ENCODE results near the gene SMURF2.

Gene SMURF2

DNA sequence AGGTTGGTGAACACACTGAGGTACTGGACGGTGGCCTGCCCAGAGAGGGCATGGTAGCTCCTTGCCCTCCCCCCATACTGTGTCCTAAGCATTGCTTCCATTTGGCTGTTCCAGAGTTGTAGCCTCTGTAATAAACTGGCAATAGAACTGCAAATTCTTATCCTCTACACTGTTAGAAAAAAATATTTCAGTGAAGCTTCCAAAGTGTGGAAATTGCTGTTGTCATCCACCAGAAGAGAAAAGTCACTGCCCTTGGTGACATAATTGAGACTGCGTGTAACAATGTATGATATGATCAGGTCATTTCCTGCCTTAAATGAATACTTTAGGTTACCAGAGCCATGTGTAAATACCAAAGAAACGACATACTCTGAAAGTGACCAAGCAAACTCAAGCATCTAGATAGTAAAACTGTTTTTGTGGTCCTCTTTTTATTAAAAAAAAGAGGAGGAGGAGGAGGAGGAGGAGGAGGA is 89.4 kb downstream of the SMURF2 start:
- no peak for DNase-seq (ENCODE audit: extremely low read depth, low read depth)
- TF ChIP-seq, protein P1, sequence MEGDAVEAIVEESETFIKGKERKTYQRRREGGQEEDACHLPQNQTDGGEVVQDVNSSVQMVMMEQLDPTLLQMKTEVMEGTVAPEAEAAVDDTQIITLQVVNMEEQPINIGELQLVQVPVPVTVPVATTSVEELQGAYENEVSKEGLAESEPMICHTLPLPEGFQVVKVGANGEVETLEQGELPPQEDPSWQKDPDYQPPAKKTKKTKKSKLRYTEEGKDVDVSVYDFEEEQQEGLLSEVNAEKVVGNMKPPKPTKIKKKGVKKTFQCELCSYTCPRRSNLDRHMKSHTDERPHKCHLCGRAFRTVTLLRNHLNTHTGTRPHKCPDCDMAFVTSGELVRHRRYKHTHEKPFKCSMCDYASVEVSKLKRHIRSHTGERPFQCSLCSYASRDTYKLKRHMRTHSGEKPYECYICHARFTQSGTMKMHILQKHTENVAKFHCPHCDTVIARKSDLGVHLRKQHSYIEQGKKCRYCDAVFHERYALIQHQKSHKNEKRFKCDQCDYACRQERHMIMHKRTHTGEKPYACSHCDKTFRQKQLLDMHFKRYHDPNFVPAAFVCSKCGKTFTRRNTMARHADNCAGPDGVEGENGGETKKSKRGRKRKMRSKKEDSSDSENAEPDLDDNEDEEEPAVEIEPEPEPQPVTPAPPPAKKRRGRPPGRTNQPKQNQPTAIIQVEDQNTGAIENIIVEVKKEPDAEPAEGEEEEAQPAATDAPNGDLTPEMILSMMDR (IDR thresholded peaks at IDR 0.05; ENCODE audit: low read depth, low read length): no peak

DNA sequence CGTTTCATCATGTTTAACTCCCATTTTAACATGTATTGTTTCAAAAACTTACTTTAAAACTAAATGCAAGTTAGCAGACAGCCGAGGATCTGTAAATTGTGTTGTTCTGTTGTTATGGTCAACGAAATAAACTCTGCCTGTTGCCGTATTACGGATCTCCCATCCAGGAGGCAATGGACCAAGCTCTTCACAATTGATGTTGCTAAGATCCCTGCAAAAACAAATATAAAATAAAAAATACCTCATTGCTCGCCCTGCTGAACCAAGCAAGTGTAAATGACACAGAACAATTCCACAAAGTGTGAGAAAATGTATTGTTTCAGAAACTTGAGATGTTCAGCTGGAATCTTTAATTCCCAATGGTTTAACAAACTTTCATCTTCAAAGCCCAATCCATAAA is 90.4 kb downstream of the SMURF2 start:
- TF ChIP-seq, protein P1 (IDR thresholded peaks at IDR 0.05; ENCODE audit: low read depth, low read length): no peak
- no peak for DNase-seq (ENCODE audit: extremely low read depth, low read depth)

DNA sequence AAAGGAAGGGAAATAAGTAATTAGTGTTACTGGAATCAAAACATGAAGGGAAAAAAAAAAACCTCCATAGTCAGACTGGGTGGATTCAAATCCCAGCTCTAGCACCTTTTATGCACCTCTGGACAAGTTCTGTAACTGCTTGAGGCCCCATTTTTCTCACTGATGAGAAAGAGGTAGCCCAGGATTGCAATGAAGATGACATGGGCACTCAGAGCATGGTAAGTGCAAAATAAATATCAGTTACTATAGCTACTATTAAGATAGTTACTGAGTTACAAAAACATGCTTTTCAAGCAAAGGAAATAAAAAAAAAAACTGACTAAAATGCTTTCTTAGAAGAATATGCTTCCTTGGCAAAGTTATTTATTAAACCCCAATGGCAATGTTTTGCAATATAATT is 96.5 kb downstream of the SMURF2 start:
- no peak for DNase-seq (ENCODE audit: extremely low read depth, low read depth)
- TF ChIP-seq, protein P1 (IDR thresholded peaks at IDR 0.05; ENCODE audit: low read depth, low read length): no peak

DNA sequence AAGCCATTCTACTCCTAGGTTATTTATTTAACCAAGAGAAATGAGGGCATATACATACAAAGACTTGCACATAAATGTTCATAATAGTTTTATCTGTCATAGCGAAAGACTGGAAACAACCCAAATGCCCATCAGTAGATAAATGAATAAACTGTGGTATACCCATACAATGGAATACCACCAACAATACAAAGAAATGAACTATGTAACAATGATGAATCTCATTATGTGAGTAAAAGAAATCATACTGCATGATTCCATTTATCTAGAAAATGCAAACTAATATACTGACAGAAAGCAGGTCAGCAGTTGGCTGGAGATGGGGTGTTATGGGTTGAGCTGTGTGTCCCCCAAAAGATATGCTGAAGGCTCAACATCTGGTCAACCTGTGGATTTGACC is 98.0 kb downstream of the SMURF2 start:
- TF ChIP-seq, protein P1 (IDR thresholded peaks at IDR 0.05; ENCODE audit: low read depth, low read length): no peak
- no peak for DNase-seq (ENCODE audit: extremely low read depth, low read depth)

DNA sequence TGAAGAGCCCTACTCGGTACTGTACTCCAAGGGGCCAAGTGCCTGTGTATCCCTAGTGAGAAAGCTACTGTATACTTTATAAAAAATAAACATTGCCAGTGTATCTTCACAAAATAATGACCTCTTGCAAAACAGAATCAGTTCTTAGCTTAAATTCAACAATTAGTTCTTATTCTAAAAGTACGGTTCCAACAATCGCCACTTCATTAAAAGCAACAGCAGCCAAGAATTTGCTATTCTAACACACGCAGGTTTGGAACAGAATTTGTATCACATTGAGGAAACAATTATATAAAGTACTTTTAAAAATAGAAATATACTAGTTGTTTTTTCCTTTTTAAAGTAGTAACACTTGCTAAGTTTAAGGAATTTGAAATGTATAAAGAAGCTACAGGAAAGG is 106.8 kb downstream of the SMURF2 start:
- TF ChIP-seq, protein P1 (IDR thresholded peaks at IDR 0.05; ENCODE audit: low read depth, low read length): no peak
- DNase-seq (ENCODE audit: extremely low read depth, low read depth): no peak

DNA sequence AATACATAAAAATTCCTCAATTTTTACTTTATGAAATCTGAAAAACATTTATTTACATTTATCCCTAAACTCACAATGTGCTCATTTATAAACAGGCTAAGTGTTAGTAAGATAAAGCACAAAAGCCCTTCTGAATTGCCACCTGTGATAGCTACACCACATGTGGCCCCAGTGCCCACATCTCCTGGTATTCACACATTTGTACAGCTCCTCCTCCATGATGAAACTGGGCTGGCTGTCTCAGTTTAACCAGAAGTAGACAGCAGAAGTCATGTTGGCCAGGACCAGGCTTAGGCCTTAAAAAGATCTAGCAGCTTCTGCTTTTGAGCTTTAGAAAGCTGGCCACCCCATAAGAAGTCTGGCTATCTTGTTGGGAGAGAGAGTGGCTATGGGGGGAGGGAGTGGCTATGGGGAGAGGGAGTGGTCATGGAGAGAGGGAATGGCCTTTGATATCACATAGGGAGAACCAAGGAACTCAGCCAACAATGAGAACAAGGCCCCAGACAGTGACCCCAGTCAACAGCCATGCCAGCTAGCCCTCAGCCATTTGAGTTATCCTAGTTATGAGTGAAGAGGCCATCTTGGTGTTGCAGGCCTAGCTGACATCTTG is 108.0 kb downstream of the SMURF2 start:
- TF ChIP-seq, protein P1 (IDR thresholded peaks at IDR 0.05; ENCODE audit: low read depth, low read length): no peak
- no peak for DNase-seq (ENCODE audit: extremely low read depth, low read depth)

DNA sequence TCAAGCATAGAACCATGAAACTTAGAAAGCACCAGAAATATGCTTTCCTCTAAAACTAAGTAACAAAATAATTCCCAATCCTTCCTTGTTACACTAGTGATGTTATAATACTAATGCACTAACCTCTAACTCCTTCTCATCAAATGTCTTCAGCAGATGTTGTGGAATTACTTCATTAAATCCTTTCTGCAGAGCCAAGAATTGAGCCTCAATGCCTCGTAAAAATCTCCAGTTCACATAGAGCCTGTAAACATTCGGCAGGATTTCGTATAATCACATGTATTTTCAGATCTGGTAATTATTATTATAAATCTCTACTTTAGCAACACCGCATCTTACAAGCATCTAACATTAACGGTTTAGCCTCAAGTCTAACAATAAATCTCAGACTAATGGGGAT is 110.6 kb downstream of the SMURF2 start:
- DNase-seq (ENCODE audit: extremely low read depth, low read depth): no peak
- TF ChIP-seq, protein P1 (IDR thresholded peaks at IDR 0.05; ENCODE audit: low read depth, low read length): no peak

Measured in AG09319 (cell line).